ENCODE results near the gene ZNF587B. TPM values are rescaled to one million over a fixed set of nuclear protein-coding genes. Genes with fewer than 3 reads are reported as not detected.
"Not testable (repeated sequence)": the region's sequence is repeated elsewhere in the genome, so short reads cannot be mapped to it uniquely, and the experiment has no call there.

The ZNF587B gene
- total RNA-seq, 1 donor from 2014 or later, result 35.0 TPM

DNA sequence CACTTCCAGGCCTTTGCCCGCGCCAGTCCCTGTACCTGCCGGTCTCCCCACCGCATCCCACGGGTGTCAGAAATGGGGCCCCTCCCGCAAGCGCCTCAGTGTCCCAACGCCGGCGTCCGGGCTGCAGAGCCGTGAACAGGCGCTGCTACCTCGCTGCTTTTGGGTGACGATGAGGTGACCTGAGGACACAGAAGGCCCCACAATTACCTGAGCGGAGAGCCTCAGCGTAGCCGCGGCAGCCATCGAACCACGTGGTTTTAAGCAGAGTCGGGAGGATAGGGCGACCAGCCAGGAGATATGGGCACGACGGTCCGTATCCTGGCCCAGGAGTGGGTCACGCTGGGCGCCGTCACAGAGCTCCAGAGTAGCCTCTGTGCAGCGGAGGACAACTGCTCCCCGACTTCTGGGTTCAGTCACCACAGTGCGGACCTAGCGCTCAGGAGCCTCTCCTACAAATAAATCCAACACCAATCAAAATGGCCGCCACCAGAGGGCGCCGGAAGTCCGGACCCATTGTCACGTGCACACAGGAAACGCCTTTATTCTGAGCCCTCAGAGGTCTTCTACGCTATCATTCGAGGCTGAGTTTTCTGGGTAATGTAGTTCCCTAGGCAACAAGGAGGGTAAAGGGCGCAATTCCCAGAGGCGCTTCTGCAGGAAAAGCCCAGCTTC, 58.6 kb downstream of the ZNF587B start, which contains the start of gene ZNF814:
ZNF814 (minus strand) TSS at position 478 of the 672 bp plus-strand sequence; CDS start at position 243, 235 bp downstream.
- no peaks in the 10 kb centered on the region for H3K27me3 Mint-ChIP-seq
- H3K9me3 Mint-ChIP-seq, result no peaks in the 10 kb centered on the region
- H3K27ac Mint-ChIP-seq, result peak within 1 kb of the TSS; percentile 84
- intact Hi-C loops (cut with micrococcal nuclease), result loop anchor here (1.0 to 5.0 kb wide), 3 partner anchors 28 to 59 kb away; partner anchors contain the start of genes ZNF256, ZNF417 and ZNF418
- DNase-seq, result peak; percentile 80
- peak within 1 kb of the TSS; percentile 95 for H3K4me3 Mint-ChIP-seq
- ATAC-seq (ENCODE audit: low read depth), result peak; percentile 95
- ChIA-PET POLR2A (interaction anchor here (0.5 to 2.6 kb wide), 4 partner anchors 28 to 685 kb away, joined by 3 to 9 read pairs (median 4); partner anchors contain the start of genes ZNF417 and ZNF606), CTCF (no interaction called here)
- peaks cover 41% of the 10 kb centered on the region for H3K36me3 Mint-ChIP-seq (ENCODE audit: low read depth)
- peaks cover 37% of the 10 kb centered on the region for H3K4me1 Mint-ChIP-seq
- no peak for TF ChIP-seq CTCF (IDR thresholded peaks at IDR 0.05)

GRCh38 chr19:57890706-57891105, 60.6 kb downstream of the ZNF587B start:
- H3K4me1 Mint-ChIP-seq, result peaks cover 25% of the 10 kb centered on the region
- intact Hi-C loops (cut with micrococcal nuclease); H3K27ac Mint-ChIP-seq: not testable (repeated sequence)

More at GRCh38 chr19:57890706-57891105, 60.6 kb downstream of the ZNF587B start:
- CTCF ChIA-PET; DNase-seq; POLR2A ChIA-PET; ATAC-seq (ENCODE audit: low read depth); H3K4me3 Mint-ChIP-seq; H3K9me3 Mint-ChIP-seq; H3K27me3 Mint-ChIP-seq: not testable (repeated sequence)
- peaks cover 23% of the 10 kb centered on the region for H3K36me3 Mint-ChIP-seq (ENCODE audit: low read depth)

Other genes with a start within 250 kb of the ZNF587B start
- gene ZIK1, start 246.2 kb upstream of the ZNF587B start, total RNA-seq, result 16.2 and 18.1 TPM in 2 replicates
- 7.0 and 7.9 TPM in 2 replicates for gene ZNF530, start 230.4 kb upstream of the ZNF587B start, total RNA-seq
- gene ZNF134, start 216.1 kb upstream of the ZNF587B start, total RNA-seq, result 32.3 and 38.4 TPM in 2 replicates
- gene ZNF211, start 197.1 kb upstream of the ZNF587B start, total RNA-seq, result 22.0 and 26.0 TPM in 2 replicates
- not detected in 2 replicates for gene ZSCAN4, start 161.4 kb upstream of the ZNF587B start, total RNA-seq
- 20.0 and 28.6 TPM in 2 replicates for gene ZNF551, start 148.3 kb upstream of the ZNF587B start, total RNA-seq
- 23.2 and 27.9 TPM in 2 replicates for gene ZNF154, start 121.1 kb upstream of the ZNF587B start, total RNA-seq
- 25.2 and 27.0 TPM in 2 replicates for gene ZNF671, start 102.7 kb upstream of the ZNF587B start, total RNA-seq
- gene ZNF776, start 83.5 kb upstream of the ZNF587B start, total RNA-seq, result 26.5 and 29.9 TPM in 2 replicates
- 29.4 and 33.7 TPM in 2 replicates for gene ZNF586, start 60.6 kb upstream of the ZNF587B start, total RNA-seq
- gene ZNF552, start 15.4 kb upstream of the ZNF587B start, total RNA-seq, result 13.9 and 15.6 TPM in 2 replicates
- gene ZNF587, start 19.6 kb downstream of the ZNF587B start, total RNA-seq, result 44.0 and 61.1 TPM in 2 replicates
- gene ZNF814, start 58.7 kb downstream of the ZNF587B start, total RNA-seq, result 64.7 and 84.0 TPM in 2 replicates
- gene ZNF417, start 86.3 kb downstream of the ZNF587B start, total RNA-seq, result 27.2 and 29.0 TPM in 2 replicates
- gene ZNF418, start 105.1 kb downstream of the ZNF587B start, total RNA-seq, result 21.3 and 26.5 TPM in 2 replicates
- gene ZNF256, start 117.4 kb downstream of the ZNF587B start, total RNA-seq, result 16.6 and 20.2 TPM in 2 replicates
- gene C19orf18, start 144.2 kb downstream of the ZNF587B start, total RNA-seq, result 0.81 and 1.1 TPM in 2 replicates
- 27.8 and 32.9 TPM in 2 replicates for gene ZNF606, start 172.5 kb downstream of the ZNF587B start, total RNA-seq
- not detected in 2 replicates for gene ZSCAN1, start 203.7 kb downstream of the ZNF587B start, total RNA-seq
- 5.8 and 7.5 TPM in 2 replicates for gene ZNF135, start 229.0 kb downstream of the ZNF587B start, total RNA-seq